ENCODE measurements around the gene CACNA1G. TPM values are rescaled to one million over a fixed set of nuclear protein-coding genes. Genes with fewer than 3 reads are reported as not detected.

CACNA1G gene
- total and polyA plus RNA-seq, 2 donors (not counting 1 experiment from before 2014, with no cell fraction given): 0.08 to 0.99 TPM

DNA sequence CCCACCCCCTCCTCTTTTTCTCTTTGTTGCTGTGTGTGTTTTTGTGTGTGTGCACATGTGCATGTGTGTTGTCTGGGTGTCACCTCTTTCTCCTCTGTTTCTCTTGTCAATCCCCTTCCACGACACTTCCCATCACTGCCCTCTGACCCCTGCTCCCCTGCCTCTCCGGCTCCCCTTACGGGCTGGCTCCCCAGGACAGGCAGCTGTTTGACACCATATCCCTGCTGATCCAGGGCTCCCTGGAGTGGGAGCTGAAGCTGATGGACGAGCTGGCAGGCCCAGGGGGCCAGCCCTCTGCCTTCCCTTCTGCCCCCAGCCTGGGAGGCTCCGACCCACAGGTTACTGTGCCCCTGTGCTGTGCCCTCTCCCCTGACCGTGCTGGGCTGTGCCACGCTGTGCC lies 59.0 kb downstream of the CACNA1G start:
- Histone ChIP-seq H3K9me3 (ENCODE audit: control insufficient read depth, insufficient read depth, low read depth, low read length) (no peaks in the 10 kb centered on the region), H3K36me3 (ENCODE audit: control insufficient read depth, insufficient read depth, low read length) (no peaks in the 10 kb centered on the region), H3K27me3 (ENCODE audit: control insufficient read depth, insufficient read depth, low read length) (no peaks in the 10 kb centered on the region), H3K9ac (ENCODE audit: insufficient read depth, low read length) (no peak overlapping the region), H3K4me3 (replicated peaks in 1 of 4; ENCODE audit: control extremely low read depth in 1 of 4, insufficient read depth in 1 of 4, low read depth in 3 of 4, low read length in 4 of 4) (no peak overlapping the region), H3K79me2 (ENCODE audit: control insufficient read depth, insufficient read depth, low read length) (no peaks in the 10 kb centered on the region), H3K27ac (ENCODE audit: insufficient read depth, low read length) (no peak overlapping the region), H3K4me2 (ENCODE audit: extremely low read depth, insufficient read depth, low read length) (no peak overlapping the region), H3K4me1 (ENCODE audit: control insufficient read depth, extremely low read depth, insufficient read depth, low read length) (peaks cover 2% of the 10 kb centered on the region), H2AFZ (ENCODE audit: low read length) (no peak overlapping the region), H4K20me1 (ENCODE audit: control insufficient read depth, extremely low read depth, insufficient read depth, low read length) (no peaks in the 10 kb centered on the region)
- no peak for DNase-seq (ENCODE audit: low read depth in 2 of 2)
- TF ChIP-seq, protein P1, sequence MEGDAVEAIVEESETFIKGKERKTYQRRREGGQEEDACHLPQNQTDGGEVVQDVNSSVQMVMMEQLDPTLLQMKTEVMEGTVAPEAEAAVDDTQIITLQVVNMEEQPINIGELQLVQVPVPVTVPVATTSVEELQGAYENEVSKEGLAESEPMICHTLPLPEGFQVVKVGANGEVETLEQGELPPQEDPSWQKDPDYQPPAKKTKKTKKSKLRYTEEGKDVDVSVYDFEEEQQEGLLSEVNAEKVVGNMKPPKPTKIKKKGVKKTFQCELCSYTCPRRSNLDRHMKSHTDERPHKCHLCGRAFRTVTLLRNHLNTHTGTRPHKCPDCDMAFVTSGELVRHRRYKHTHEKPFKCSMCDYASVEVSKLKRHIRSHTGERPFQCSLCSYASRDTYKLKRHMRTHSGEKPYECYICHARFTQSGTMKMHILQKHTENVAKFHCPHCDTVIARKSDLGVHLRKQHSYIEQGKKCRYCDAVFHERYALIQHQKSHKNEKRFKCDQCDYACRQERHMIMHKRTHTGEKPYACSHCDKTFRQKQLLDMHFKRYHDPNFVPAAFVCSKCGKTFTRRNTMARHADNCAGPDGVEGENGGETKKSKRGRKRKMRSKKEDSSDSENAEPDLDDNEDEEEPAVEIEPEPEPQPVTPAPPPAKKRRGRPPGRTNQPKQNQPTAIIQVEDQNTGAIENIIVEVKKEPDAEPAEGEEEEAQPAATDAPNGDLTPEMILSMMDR (conservative IDR thresholded peaks at IDR 0.05 in 1 of 2, IDR thresholded peaks at IDR 0.05 in 1 of 2; ENCODE audit: low read depth in 1 of 2, low read length in 2 of 2): no peak
- no peak for TF ChIP-seq EZH2 (IDR thresholded peaks at IDR 0.05; ENCODE audit: low read length, missing control alignments)

DNA sequence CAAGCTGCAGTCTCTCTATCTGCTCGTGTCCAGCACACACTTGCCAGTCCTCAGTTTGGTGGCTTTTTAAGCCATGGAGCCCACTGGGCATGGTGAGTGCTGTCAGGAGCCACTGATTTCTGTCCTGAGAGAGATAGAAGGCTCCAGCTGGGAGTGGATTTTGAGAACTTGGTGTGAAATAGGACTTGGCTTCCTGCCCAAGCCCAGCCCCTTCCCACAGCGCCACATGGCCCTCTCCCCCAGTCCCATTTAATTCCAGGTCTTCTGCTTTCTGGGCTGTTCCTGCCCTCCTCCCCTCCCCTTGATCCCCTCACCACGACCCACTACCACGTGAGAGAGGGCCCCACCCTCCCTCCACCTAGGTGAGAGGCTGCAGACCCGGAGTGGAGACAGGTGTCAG lies 59.7 kb downstream of the CACNA1G start:
- H3K9me3 ChIP-seq (ENCODE audit: control insufficient read depth, insufficient read depth, low read depth, low read length): no peaks in the 10 kb centered on the region
- no peaks in the 10 kb centered on the region for H3K79me2 ChIP-seq (ENCODE audit: control insufficient read depth, insufficient read depth, low read length)
- no peak overlapping the region for H3K4me2 ChIP-seq (ENCODE audit: extremely low read depth, insufficient read depth, low read length)
- H3K27ac ChIP-seq (ENCODE audit: insufficient read depth, low read length): no peak overlapping the region
- H3K9ac ChIP-seq (ENCODE audit: insufficient read depth, low read length): no peak overlapping the region
- TF ChIP-seq, protein P1 (conservative IDR thresholded peaks at IDR 0.05 in 1 of 2, IDR thresholded peaks at IDR 0.05 in 1 of 2; ENCODE audit: low read depth in 1 of 2, low read length in 2 of 2): no peak
- TF ChIP-seq EZH2 (IDR thresholded peaks at IDR 0.05; ENCODE audit: low read length, missing control alignments): no peak
- H4K20me1 ChIP-seq (ENCODE audit: control insufficient read depth, extremely low read depth, insufficient read depth, low read length): no peaks in the 10 kb centered on the region
- no peaks in the 10 kb centered on the region for H3K36me3 ChIP-seq (ENCODE audit: control insufficient read depth, insufficient read depth, low read length)
- no peak overlapping the region for H3K4me3 ChIP-seq (replicated peaks in 1 of 4; ENCODE audit: control extremely low read depth in 1 of 4, insufficient read depth in 1 of 4, low read depth in 3 of 4, low read length in 4 of 4)
- no peaks in the 10 kb centered on the region for H3K27me3 ChIP-seq (ENCODE audit: control insufficient read depth, insufficient read depth, low read length)
- no peak overlapping the region for H2AFZ ChIP-seq (ENCODE audit: low read length)
- no peak for DNase-seq (ENCODE audit: low read depth in 2 of 2)
- H3K4me1 ChIP-seq (ENCODE audit: control insufficient read depth, extremely low read depth, insufficient read depth, low read length): peaks cover 2% of the 10 kb centered on the region

DNA sequence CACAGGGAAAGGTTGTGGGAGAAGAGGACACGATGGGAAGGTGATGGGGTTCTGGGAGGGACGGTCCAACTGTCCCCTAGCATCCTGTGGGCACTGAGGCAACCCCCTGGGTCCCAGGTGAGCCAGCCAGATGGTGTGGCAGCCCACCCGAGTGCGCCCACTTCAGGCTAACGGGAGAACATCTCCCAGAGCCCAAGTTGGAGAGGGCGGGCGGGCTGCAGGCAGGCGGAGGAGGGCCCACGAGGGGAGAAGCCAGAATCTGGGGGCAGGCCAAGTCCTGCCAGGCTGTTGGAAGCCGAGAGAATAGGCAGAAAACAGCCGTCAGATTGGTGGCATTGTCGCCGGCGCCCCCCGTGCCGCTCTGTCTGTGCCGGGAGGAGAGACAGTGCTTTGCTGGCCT lies 60.3 kb downstream of the CACNA1G start:
- Histone ChIP-seq H3K4me3 (replicated peaks in 1 of 4; ENCODE audit: control extremely low read depth in 1 of 4, insufficient read depth in 1 of 4, low read depth in 3 of 4, low read length in 4 of 4) (no peak overlapping the region), H3K9ac (ENCODE audit: insufficient read depth, low read length) (no peak overlapping the region), H3K36me3 (ENCODE audit: control insufficient read depth, insufficient read depth, low read length) (no peaks in the 10 kb centered on the region), H3K79me2 (ENCODE audit: control insufficient read depth, insufficient read depth, low read length) (no peaks in the 10 kb centered on the region), H2AFZ (ENCODE audit: low read length) (no peak overlapping the region), H3K9me3 (ENCODE audit: control insufficient read depth, insufficient read depth, low read depth, low read length) (no peaks in the 10 kb centered on the region), H3K4me2 (ENCODE audit: extremely low read depth, insufficient read depth, low read length) (no peak overlapping the region), H4K20me1 (ENCODE audit: control insufficient read depth, extremely low read depth, insufficient read depth, low read length) (no peaks in the 10 kb centered on the region), H3K27me3 (ENCODE audit: control insufficient read depth, insufficient read depth, low read length) (no peaks in the 10 kb centered on the region), H3K4me1 (ENCODE audit: control insufficient read depth, extremely low read depth, insufficient read depth, low read length) (peaks cover 2% of the 10 kb centered on the region), H3K27ac (ENCODE audit: insufficient read depth, low read length) (no peak overlapping the region)
- no peak for DNase-seq (ENCODE audit: low read depth in 2 of 2)
- no peak for TF ChIP-seq EZH2 (IDR thresholded peaks at IDR 0.05; ENCODE audit: low read length, missing control alignments)
- TF ChIP-seq, protein P1 (conservative IDR thresholded peaks at IDR 0.05 in 1 of 2, IDR thresholded peaks at IDR 0.05 in 1 of 2; ENCODE audit: low read depth in 1 of 2, low read length in 2 of 2): no peak

Measured in fibroblast of lung (primary cell).